Rectal smooth muscle tissue (tissue), 1 donor: Measurements from ENCODE around the gene FMN2.

Experiments used
- H3K27ac ChIP-seq: one replicate; pipeline ENCODE4 v1.7.0; 2013; ENCODE audit warnings: low read depth, low read length, inconsistent platforms
- H3K27me3 ChIP-seq: one replicate; pipeline ENCODE4 v1.7.0; 2013; ENCODE audit warnings: low read length; ENCODE audit not compliant: control insufficient read depth, insufficient read depth
- H3K36me3 ChIP-seq: one replicate; pipeline ENCODE4 v1.7.0; 2013; ENCODE audit warnings: low read length; ENCODE audit not compliant: control insufficient read depth, insufficient read depth
- H3K4me1 ChIP-seq: one replicate; pipeline ENCODE4 v1.7.0; 2013; ENCODE audit warnings: low read length; ENCODE audit not compliant: control insufficient read depth, insufficient read depth
- H3K4me3 ChIP-seq: one replicate; pipeline ENCODE4 v1.7.0; 2013; ENCODE audit warnings: low read length
- H3K9ac ChIP-seq: one replicate; pipeline ENCODE4 v1.7.0; 2013; ENCODE audit warnings: low read length

FMN2 gene

GRCh38 chr1:240190881-240191401 is 99.3 kb downstream of the FMN2 start:
- H3K9ac ChIP-seq = no peak overlapping the region
- no peak overlapping the region for H3K27ac ChIP-seq
- H3K27me3 ChIP-seq = no peaks in the 10 kb centered on the region
- no peak overlapping the region for H3K4me3 ChIP-seq
- H3K36me3 ChIP-seq = no peaks in the 10 kb centered on the region
- peaks cover 12% of the 10 kb centered on the region for H3K4me1 ChIP-seq

- no peak overlapping the region for H3K4me3 ChIP-seq
- H3K4me1 ChIP-seq = peaks cover 15% of the 10 kb centered on the region
- H3K9ac ChIP-seq = no peak overlapping the region
- H3K27me3 ChIP-seq = no peaks in the 10 kb centered on the region
- no peaks in the 10 kb centered on the region for H3K36me3 ChIP-seq
- peak overlapping the region; percentile 67 for H3K27ac ChIP-seq
These were observed 101.2 kb downstream of the FMN2 start for GRCh38 chr1:240192851-240193250.

- no peaks in the 10 kb centered on the region for H3K36me3 ChIP-seq
- no peak overlapping the region for H3K9ac ChIP-seq
- H3K27ac ChIP-seq = peak overlapping the region; percentile 67
- peaks cover 15% of the 10 kb centered on the region for H3K4me1 ChIP-seq
- no peak overlapping the region for H3K4me3 ChIP-seq
- H3K27me3 ChIP-seq = no peaks in the 10 kb centered on the region
These were observed 102.0 kb downstream of the FMN2 start for GRCh38 chr1:240193679-240194078.

GRCh38 chr1:240194120-240194519 is 102.4 kb downstream of the FMN2 start:
- peak overlapping the region; percentile 80 for H3K27ac ChIP-seq
- no peaks in the 10 kb centered on the region for H3K27me3 ChIP-seq
- H3K9ac ChIP-seq = no peak overlapping the region

GRCh38 chr1:240198376-240198775 is 106.7 kb downstream of the FMN2 start:
- Histone ChIP-seq H3K27ac (no peak overlapping the region), H3K36me3 (no peaks in the 10 kb centered on the region), H3K9ac (no peak overlapping the region), H3K4me1 (peaks cover 15% of the 10 kb centered on the region), H3K27me3 (no peaks in the 10 kb centered on the region), H3K4me3 (no peak overlapping the region)

More at GRCh38 chr1:240194120-240194519, 102.4 kb downstream of the FMN2 start:
- no peak overlapping the region for H3K4me3 ChIP-seq
- H3K36me3 ChIP-seq = no peaks in the 10 kb centered on the region
- peaks cover 15% of the 10 kb centered on the region for H3K4me1 ChIP-seq

GRCh38 chr1:240199758-240200645 is 108.3 kb downstream of the FMN2 start:
- Histone ChIP-seq H3K4me3 (no peak overlapping the region), H3K27me3 (no peaks in the 10 kb centered on the region), H3K27ac (no peak overlapping the region), H3K36me3 (no peaks in the 10 kb centered on the region), H3K9ac (no peak overlapping the region), H3K4me1 (peaks cover 10% of the 10 kb centered on the region)

- Histone ChIP-seq H3K4me1 (no peaks in the 10 kb centered on the region), H3K36me3 (no peaks in the 10 kb centered on the region), H3K27ac (no peak overlapping the region), H3K4me3 (no peak overlapping the region), H3K27me3 (no peaks in the 10 kb centered on the region), H3K9ac (no peak overlapping the region)
These were observed 110.2 kb downstream of the FMN2 start for GRCh38 chr1:240201931-240202330.

- Histone ChIP-seq H3K9ac (no peak overlapping the region), H3K27ac (no peak overlapping the region), H3K4me3 (no peak overlapping the region), H3K4me1 (no peaks in the 10 kb centered on the region), H3K27me3 (no peaks in the 10 kb centered on the region), H3K36me3 (no peaks in the 10 kb centered on the region)
These were observed 115.5 kb downstream of the FMN2 start for GRCh38 chr1:240207073-240207709.

- H3K9ac ChIP-seq = no peak overlapping the region
- H3K27ac ChIP-seq = no peak overlapping the region
- no peaks in the 10 kb centered on the region for H3K27me3 ChIP-seq
- no peak overlapping the region for H3K4me3 ChIP-seq
- H3K4me1 ChIP-seq = no peaks in the 10 kb centered on the region
- no peaks in the 10 kb centered on the region for H3K36me3 ChIP-seq
These were observed 118.3 kb downstream of the FMN2 start for GRCh38 chr1:240210026-240210425.

GRCh38 chr1:240212556-240212955 is 120.9 kb downstream of the FMN2 start:
- Histone ChIP-seq H3K9ac (no peak overlapping the region), H3K4me3 (no peak overlapping the region), H3K36me3 (no peaks in the 10 kb centered on the region), H3K27ac (no peak overlapping the region), H3K4me1 (no peaks in the 10 kb centered on the region), H3K27me3 (no peaks in the 10 kb centered on the region)

- Histone ChIP-seq H3K9ac (no peak overlapping the region), H3K4me3 (no peak overlapping the region), H3K27me3 (no peaks in the 10 kb centered on the region), H3K4me1 (no peaks in the 10 kb centered on the region), H3K36me3 (no peaks in the 10 kb centered on the region), H3K27ac (no peak overlapping the region)
These were observed 125.7 kb downstream of the FMN2 start for GRCh38 chr1:240217403-240217802.

GRCh38 chr1:240219104-240219503 is 127.4 kb downstream of the FMN2 start:
- H3K36me3 ChIP-seq = no peaks in the 10 kb centered on the region
- no peak overlapping the region for H3K4me3 ChIP-seq
- no peak overlapping the region for H3K27ac ChIP-seq
- H3K27me3 ChIP-seq = no peaks in the 10 kb centered on the region
- no peak overlapping the region for H3K9ac ChIP-seq
- no peaks in the 10 kb centered on the region for H3K4me1 ChIP-seq
